Amniotic stem cell (primary cell): ENCODE measurements around the gene SLC41A3.
"Not testable (repeated sequence)": the region's sequence is repeated elsewhere in the genome, so short reads cannot be mapped to it uniquely, and the experiment has no call there.

ENCODE experiments used
- DNase-seq: peaks from one replicate; lab custom pipeline; 2025; lab: John Stamatoyannopoulos, UW

The SLC41A3 gene

DNA sequence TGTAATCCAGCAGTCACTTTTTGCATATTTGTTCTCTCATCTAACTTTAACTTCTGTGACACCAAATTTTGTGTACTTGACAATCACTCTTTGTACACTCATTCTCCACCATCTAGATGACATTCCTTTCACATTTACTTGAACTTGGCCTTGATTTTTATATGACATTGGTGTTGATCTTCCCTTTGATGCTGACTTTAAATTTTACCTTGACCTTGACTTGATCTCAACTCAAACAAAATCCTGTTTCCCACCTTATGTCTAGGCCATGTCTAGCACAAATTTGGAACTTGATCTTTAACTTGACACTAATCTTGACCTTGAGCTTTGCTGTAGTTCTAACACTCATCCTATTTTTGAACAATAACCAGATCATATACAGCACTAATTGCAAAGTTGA lies 81.7 kb downstream of the SLC41A3 start:
- DNase-seq, result no peak

DNA sequence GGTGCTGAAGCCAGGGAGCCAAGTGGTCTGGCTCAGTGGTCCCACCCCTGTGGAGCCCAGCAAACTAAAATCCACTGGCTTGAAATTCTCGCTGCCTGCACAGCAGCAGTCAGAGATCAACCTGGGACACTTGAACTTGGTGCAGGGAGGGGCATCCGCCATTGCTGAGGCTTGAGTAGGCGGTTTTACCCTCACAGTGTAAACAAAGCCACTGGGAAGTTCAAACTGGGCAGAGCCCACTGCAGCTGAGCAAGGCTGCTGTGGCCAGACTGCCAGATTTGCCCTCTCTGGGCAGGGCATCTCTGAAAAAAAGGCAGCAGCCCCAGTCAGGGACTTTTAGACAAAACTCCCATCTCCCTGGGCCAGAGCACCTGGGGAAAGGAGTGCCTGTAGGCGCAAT lies 87.2 kb downstream of the SLC41A3 start:
- DNase-seq, result not testable (repeated sequence)

DNA sequence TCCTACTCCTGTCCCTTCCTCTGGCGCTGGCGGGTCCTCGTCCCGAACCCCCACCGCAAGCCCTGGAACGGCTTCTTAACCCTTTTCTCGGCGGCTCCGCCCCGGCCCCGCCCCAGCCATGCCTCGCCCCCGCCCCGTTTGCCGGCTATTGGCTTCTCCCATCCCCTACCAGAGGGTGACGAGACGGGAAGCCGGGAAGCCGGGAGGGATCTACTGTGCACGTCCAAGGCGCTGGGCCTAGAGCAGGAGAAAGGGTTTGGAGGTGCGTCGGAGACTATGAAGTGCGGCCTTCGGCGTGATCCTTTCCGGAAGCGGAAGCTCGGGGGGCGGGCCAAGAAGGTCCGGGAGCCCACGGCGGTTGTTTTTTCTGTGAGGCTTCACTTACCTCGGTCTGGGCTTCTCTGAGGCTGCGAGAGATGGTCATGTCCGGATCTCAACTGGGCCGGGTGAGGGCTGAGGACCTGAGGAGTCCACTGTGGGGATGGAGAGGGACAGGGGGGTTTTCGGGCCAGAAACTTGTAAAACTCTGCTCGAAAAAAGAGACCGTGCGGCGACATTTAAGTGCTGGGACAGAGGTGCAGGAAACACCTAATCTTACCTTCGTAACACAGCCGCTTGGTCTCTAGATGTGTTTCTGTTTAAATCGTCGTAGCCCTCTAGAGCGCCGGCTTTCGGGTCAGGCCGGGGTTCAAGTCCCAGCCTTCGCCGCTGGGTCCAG lies 93.5 kb downstream of the SLC41A3 start:
- peak; percentile 84 for DNase-seq

DNA sequence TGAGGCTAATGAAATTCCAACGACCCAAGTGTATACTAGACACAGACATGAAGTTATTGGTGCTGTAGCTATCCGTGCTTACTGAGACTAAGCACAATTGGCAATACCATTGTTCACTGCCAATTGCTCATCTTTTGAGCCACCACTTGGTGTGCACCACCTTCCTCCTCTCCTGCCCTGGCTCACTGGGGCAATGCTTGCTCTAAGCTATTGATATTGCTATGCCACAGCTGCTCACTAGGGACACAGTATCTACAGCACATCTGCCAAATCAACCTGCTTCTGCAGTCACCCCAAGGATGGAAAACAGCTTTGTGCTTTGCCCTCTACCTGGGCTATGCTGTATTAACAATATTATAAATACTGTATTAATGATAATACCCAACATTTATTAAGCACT lies 99.0 kb downstream of the SLC41A3 start:
- DNase-seq, result not testable (repeated sequence)

DNA sequence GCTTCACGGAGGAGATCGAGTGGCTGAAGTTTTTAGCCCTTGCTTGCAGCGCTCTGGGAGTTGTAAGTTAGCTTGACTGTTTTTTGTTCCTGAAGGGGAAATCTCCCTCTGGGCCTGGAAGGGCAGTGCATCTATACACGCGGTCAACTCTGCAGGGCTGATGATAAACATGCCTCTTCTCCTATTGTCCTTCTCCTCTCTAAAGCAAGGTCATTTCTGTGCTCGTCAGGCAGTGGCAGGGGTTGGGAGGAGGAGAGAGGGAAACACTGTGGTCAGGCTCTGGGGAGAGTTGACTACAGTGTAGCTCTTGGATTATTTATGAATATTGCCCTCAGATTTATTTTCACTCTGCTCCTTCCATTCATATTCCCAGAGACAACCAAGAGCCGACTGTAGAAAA lies 106.8 kb downstream of the SLC41A3 start:
- not testable (repeated sequence) for DNase-seq

DNA sequence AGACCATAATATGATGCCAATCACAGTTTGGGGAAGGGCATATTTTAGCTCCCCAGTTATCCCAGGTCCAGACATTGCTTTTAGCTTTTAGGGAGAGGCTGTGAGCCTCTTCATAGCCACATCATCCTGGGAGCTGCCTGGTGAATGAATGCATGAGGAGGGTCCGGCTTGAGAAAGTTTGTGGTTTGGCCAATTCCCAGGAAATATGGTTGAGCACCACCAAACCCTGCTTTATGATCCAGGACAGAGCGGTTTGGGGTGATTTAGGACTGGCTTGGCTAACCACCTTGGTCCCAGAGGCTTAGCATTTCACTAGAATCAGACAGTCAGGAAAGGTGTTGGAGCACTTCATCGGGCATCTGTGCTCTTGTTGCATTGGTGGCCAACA lies 107.9 kb downstream of the SLC41A3 start:
- not testable (repeated sequence) for DNase-seq

DNA sequence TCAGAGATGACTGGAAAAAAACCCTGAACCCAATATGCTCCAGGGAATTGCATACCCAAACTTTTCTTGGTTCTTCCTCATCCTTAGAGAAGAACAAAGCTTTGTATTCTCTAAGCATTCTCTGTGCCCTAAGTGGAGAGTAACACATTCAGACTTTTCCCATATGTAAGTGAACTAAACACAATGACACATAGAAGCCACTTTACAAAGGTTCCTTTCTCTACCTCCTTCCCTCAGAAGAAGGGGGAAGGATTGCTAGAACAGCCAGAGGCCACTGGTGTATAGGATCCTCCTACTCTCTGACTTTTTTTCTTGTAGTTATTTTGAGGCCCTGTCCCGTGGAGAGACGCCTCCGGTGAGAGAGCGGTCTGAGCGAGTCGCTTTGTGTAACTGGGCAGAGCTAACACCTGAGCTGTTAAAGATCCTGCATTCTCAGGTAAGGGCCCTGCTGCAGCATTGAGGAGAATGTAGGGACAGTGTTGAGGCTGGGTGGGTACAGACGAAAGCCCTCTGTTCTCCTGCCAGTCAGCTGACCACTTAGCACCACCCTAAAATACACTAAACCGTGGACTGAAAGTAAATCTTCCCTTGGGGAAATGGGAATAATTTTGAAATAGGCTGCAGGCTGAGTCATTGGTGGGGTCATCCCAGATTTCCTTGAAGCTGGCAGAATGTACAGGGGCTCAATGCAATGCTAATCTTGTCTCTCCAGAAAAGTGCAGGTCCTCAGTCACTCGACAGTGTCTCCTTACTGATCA lies 108.5 kb downstream of the SLC41A3 start:
- DNase-seq, result not testable (repeated sequence)

DNA sequence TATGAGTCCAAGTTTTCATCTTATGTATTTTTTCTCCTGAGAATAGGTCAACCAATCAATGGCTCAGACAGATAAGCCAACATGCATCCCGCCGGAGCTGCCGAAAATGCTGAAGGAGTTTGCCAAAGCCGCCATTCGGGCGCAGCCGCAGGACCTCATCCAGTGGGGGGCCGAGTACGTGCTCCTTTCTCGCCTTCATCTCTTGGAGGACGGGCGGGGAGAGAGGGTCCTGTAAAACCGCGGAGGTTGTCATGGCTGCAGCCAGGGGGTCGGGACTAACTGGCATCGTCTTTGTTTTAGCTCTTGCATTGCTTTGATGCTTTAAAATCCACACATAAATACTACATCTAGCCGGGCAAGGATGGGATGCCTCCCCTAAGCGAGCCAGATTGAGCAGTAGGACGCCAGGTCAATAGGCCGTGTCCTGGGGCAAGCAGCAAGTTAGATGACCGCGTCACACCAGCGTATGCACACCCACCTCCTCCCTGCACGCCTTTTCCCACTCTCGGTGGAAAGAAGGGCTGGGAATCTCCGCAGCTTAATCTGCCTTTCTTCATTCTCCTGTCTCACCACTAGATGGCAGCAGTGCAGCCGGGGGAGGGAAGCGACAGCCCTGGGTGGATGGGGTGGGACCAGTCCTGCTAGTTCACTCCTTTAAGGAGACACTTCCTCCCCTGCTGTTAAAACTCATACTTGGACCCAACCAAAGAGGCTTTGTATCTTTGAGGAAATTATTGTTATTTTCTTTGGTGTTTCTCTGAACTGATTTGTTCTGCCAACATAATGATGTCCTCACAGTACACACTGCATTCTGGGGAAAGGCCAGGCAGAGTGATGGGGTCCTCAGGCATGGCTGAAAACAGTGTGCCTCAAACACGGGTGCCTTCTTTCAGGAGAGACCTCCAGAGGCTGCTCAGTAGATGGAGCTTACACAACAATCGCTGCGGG lies 111.7 kb downstream of the SLC41A3 start:
- DNase-seq, result not testable (repeated sequence)

DNA sequence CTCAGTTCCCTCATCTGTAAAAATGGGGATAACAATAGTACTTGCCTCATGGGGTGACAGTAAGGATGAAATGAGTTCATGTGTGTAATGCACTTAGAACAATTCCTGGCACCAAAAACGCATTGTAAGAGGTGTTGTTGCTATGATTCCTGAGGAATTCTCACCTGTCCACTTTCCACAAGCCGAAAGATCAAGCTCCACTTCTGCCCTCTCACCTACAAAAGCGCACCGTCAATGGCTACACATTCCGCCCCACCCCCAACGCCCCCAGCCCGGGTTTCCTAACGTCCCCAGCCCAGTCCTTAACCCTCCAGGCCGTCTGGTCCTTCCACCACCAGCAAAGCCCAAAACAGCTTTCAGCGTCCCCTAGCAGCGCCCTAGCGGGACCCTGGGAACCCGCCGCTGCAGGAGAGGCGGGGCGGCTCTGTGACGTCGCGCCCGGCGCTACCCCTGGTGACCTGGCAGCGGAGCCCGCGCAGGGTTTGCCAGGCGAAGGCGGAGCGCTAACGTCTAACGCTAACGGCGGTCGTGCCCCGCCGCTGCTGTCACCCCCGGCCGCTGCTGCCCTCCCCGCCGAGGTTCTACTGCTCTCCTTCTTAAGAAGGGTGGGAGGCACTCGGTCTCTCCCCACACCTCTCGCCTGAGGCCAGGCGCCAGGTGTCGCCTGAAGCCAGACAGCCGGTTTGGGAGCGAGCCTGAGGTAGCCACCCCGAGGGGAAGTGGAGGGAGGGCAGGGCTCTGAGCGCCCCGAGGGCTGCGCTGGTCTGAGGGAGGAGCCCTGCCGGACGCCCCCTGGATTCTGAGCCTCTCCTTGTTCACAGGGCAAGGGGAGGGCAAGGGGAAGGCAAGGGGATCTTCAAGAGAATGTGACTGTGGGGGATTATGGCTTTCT lies 115.0 kb downstream of the SLC41A3 start, which contains the start of gene ROPN1B:
Gene ROPN1B, plus strand, starts transcription at position 478 of the 892 bp plus-strand sequence. CDS start 2,877 bp downstream, outside the sequence.
- DNase-seq, result not testable (repeated sequence)

DNA sequence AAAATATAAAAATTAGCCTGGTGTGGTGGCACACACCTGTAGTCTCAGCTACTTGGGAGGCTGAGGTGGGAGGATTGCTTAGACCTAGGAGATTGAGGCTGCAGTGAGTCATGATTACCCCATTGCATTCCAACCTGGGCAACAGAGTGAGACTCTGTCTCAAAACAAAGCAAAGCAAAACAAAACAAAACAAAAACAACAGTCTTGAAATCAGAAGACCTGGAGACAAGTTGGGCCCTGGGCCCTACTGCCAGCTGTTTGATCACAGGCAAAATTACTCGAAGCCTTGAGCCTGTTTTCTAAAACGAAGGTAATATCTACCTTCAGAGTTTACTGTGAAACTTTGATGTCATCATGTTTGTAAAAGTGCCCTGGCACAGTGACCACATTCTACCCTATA lies 115.8 kb downstream of the SLC41A3 start:
- not testable (repeated sequence) for DNase-seq

DNA sequence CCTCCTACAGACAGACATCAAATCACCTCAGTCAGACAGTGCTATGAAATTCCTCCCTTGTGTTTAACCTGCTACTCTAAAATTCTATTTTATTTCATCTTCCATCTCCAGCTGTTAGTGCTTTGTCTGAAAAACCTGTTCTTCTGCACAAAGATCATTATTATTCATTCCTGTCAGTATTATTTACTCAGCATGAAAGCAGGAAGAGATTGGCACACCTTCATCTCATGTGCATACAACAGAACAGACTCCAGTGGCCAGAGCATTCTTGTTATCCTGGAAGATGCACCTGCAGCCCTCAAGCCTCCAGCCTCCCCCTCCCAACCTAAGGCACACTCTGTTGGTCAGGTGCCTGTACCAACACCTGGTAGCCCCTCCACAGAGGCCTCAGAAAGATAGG lies 116.8 kb downstream of the SLC41A3 start:
- DNase-seq, result no peak

DNA sequence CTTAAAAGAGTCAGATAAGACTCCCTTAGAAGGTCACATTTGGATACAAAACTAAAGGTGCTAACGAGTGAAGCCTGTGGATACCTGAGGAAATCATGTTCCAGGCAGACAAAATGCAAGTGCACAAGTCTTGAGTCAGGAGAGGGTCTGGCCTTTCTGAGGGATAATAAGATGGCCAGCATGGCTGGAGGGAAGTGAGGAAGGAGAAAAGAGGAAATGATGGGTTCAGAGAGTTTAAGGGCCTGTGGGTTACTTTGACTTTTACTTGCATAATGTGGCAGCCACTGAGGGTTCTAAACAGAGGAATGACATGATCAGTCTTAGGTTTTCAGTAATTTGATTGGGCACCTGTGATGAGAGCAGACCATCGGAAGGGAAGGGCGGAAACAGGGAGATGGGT lies 118.4 kb downstream of the SLC41A3 start:
- no peak for DNase-seq

DNA sequence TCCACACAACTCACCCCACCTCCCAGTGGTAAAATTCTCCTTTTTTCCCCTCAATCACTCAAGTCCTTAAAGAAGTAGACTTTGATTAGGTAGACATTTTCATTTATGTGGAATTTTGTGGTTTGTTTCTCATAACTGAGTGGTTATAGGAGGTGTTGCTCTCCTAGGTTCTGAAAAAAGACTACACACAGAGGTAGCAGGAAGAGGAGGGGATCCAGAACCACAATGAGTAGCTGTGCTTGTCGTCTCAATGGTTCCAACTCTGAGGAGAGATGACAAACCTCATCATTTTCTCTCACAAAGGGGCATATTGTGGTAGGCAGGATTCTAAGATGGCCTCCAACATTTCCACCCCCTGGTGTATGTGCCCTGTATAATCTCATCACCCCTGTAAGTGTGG lies 120.1 kb downstream of the SLC41A3 start:
- not testable (repeated sequence) for DNase-seq

DNA sequence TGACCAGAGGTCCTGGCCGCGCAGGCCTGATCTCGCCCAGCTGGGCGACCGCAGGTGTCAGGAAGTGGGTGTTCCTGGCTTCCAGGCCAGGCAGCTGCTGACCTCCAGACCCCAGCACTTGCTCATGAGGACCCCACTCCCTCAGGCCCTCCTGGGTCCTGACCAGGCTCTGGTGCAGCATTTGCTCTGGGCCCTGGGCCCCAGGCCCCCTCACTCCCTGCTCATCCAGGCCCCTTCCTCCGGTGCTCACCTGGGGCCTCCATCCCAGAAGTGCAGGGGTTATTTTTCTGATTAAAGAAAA lies 122.7 kb downstream of the SLC41A3 start:
- DNase-seq, result no peak

DNA sequence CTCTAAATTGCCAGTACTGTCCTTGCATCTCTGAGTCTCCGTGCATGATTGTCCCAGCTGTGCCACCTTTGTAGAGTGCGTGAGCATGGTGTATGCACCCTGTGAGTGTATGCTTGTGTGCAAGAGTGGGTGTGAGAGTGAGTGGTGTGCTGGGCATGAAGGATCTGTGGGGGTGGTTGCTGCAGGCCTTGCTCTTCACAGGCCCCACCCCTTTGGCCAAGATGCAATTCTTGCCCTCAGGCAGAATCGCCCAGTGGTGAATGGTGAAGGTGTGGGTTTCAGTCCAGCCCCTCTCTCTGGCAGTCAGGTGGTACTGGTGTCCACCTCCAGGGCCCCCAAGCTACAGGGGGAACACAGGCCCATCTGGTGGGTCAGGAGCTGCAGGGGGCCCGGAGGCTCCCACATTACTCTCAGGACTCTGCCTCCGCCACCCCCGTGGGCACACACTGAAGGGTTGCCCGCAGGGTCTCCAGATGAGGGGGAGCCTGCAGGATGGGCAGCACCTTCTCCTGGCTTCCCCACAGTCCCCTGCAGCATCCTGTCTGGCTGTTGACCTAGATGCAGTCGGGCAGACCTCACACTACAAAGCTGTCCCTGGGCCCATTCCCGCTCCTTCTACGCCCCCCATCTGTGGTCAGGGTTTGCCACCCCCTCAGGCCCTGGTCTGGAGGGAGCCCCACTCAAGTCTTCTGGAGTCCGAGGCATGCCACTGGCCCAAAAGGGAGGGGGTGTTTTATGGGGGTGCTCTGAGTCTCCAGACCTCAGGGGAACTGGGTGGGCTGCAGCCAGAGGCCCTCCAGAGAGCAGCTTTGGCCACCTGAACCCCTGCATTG lies 123.3 kb downstream of the SLC41A3 start:
- DNase-seq, result no peak

DNA sequence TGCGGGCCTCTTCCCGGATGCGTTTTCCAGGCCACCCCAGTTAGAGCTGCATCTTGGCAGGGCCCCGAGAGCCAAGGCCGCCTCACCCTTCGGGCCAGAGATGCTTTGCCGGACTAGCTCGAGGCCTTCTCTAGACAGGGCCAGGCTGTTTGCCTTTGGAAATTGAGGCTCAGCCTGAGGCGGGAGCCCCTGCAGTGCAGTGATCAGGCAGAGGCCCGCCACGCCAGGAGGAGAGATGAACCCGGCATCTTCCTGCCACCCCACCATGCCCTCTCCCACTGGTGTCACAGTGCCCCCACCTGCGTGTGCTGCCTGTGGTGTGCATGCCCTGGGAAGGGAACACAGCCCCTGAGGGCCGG lies 123.9 kb downstream of the SLC41A3 start:
- DNase-seq, result no peak

DNA sequence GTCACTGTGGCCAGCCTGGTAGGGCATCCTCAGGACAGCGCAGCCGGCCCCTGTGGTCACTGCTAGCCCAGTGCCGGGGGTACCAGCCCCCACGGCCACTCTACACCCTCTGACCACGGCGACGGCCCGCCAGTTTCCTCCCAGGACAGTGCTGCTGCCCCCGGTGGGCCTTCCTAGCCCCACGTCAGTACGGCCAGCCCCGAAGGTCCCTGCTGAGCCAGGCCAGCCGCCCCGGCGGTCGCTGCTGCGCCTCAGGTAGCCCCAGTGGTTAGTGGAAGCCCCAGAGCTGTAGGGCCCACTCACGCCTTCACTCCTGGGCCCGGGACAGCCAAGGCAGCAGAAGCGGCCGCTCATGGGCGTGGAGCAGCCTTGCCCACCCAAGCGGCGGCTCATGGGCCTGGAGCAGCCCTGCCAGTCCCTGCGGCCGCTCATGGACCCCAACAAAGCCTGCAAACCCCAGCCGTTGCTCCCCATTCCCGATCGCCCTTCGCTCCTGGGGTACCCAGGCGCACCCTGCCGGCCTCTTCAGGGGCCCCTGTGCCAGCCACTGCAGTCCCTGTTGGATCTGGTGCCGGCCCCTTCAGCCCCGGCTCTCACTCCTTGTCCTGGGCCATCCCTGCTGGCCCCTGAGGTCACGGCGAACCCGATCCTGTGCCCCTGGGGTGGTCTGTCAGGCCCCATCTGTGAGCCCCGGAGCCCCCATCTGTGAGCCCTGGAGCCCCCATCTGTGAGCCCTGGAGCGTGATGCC lies 124.4 kb downstream of the SLC41A3 start:
- DNase-seq, result no peak

DNA sequence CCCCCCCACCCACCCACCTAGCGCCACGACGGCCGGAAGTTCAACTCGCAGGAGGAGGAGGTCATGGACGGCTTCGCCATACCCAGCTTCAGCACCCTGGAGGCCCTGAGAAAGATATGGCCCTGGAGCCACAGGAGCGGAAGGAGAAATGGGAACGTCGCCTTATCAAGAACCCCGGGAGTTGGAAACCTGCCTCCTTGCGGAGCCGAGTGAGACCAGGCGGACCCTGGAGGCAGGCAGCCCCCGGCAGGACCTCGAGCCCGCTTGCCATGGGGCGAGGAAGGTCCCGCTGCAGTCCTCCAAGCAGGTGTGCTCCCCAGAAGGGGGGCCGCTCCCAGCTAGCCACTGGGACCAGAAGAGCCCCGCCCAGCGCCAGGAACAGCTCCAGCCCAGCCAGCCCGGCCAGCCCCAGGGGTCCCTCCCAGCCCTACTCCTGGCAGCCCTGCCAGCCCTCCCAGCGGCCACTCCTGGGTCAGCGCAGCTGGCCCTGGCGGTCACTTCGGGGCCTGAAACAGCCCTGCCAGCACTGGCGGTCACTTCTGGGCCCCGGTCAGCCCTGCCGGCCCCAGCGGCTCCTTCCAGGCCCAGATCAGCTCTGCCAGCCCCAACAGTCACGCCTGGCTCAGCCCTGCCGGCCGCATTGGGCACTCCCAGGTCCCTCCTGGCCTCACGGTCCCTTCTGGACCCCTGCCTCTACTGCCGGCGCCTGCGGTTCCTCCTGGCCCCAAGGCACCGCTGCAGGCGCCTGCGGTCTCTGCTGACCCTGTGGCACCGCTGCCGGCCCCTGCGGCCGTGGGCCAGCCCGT lies 125.2 kb downstream of the SLC41A3 start:
- DNase-seq, result no peak
